Measurements from ENCODE around the gene GLYATL1. TPM values are rescaled to one million over a fixed set of nuclear protein-coding genes. Genes with fewer than 3 reads are reported as not detected.

GLYATL1 gene
- total RNA-seq, 2 experiments from 2014 or later: not detected

DNA sequence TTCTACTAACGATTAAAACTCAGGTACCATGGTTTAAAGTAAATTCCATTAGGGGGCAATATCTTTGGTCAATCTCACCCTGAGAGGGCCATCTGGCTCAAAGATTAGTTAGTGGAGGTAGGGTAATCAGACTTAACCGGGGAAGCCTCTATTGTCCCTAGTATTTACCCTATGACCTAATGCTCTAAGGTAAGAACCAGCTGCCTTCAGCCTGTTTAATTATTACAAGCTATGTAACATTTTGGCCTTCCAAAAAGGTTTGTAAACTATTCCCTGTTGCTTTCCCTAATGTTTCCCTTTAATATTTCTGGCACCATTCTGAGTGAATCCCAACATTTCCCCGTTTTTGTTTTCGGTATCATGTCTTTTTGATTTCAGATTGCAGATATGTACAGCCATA lies 15.1 kb upstream of the GLYATL1 start:
- no peaks in the 10 kb centered on the region for H3K36me3 ChIP-seq (ENCODE audit: insufficient read depth, low read length)
- Mint-ChIP-seq H3K9me3 (no peaks in the 10 kb centered on the region), H3K27me3 (no peaks in the 10 kb centered on the region), H3K27ac (no peak overlapping the region), H3K36me3 (ENCODE audit: low read depth) (no peaks in the 10 kb centered on the region), H3K4me1 (ENCODE audit: low read depth) (peaks cover 28% of the 10 kb centered on the region), H3K4me3 (no peak overlapping the region)
- H3K9me3 ChIP-seq (ENCODE audit: control insufficient read depth in 1 of 2, insufficient read depth in 1 of 2, low read length in 2 of 2): no peaks in the 10 kb centered on the region
- no peak overlapping the region for H3K27ac ChIP-seq (ENCODE audit: low read depth in 1 of 2, low read length in 2 of 2)
- TF ChIP-seq, protein P1, sequence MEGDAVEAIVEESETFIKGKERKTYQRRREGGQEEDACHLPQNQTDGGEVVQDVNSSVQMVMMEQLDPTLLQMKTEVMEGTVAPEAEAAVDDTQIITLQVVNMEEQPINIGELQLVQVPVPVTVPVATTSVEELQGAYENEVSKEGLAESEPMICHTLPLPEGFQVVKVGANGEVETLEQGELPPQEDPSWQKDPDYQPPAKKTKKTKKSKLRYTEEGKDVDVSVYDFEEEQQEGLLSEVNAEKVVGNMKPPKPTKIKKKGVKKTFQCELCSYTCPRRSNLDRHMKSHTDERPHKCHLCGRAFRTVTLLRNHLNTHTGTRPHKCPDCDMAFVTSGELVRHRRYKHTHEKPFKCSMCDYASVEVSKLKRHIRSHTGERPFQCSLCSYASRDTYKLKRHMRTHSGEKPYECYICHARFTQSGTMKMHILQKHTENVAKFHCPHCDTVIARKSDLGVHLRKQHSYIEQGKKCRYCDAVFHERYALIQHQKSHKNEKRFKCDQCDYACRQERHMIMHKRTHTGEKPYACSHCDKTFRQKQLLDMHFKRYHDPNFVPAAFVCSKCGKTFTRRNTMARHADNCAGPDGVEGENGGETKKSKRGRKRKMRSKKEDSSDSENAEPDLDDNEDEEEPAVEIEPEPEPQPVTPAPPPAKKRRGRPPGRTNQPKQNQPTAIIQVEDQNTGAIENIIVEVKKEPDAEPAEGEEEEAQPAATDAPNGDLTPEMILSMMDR (IDR thresholded peaks at IDR 0.05): no peak
- ChIA-PET CTCF (no interaction called here), POLR2A (interaction anchor here (0.6 kb wide), 1 partner anchor 92 kb away, joined by 3 read pairs; no protein-coding TSS in a partner anchor)
- H3K27me3 ChIP-seq (ENCODE audit: control insufficient read depth in 1 of 2, insufficient read depth in 2 of 2, low read length in 2 of 2): peaks cover 0 to 4% of the 10 kb centered on the region in 2 experiments
- DNase-seq: no peak
- H3K4me1 ChIP-seq (ENCODE audit: insufficient read depth, low read length): peaks cover 10% of the 10 kb centered on the region
- no peak overlapping the region for H3K4me3 ChIP-seq (ENCODE audit: low read length)
- no peak for ATAC-seq (ENCODE audit: poor library complexity)
- intact Hi-C loops (cut with DNase I, micrococcal nuclease): loop anchor here in 1 of 2 experiments (10.0 kb wide), 1 partner anchor 269 kb away; no protein-coding TSS in a partner anchor

DNA sequence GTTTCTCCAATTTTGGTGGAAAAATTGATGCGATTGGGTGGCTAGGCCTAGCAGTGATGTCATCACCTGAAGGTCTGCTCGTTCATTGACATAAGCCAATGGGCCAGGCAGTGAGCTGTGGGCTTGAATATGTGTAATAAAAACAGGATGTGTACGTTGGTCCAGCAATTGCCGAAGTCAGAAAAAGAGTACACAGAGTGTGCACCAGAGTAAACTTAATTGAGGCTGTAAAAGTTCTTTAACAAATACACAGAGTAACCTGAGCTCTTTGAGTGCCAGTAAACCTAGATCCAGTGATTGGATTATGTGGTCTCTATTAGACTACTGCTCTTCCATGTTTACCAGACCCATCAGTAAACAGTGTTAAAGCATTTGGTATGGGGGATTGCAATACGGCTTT lies 13.0 kb upstream of the GLYATL1 start:
- Mint-ChIP-seq H3K9me3 (no peaks in the 10 kb centered on the region), H3K4me1 (ENCODE audit: low read depth) (peaks cover 28% of the 10 kb centered on the region), H3K36me3 (ENCODE audit: low read depth) (no peaks in the 10 kb centered on the region), H3K27me3 (no peaks in the 10 kb centered on the region), H3K4me3 (no peak overlapping the region), H3K27ac (no peak overlapping the region)
- peaks cover 10% of the 10 kb centered on the region for H3K4me1 ChIP-seq (ENCODE audit: insufficient read depth, low read length)
- no peak overlapping the region for H3K27ac ChIP-seq (ENCODE audit: low read depth in 1 of 2, low read length in 2 of 2)
- ChIA-PET CTCF (no interaction called here), POLR2A (no interaction called here)
- H3K9me3 ChIP-seq (ENCODE audit: control insufficient read depth in 1 of 2, insufficient read depth in 1 of 2, low read length in 2 of 2): no peaks in the 10 kb centered on the region
- intact Hi-C loops (cut with DNase I, micrococcal nuclease): loop anchor here in 1 of 2 experiments (10.0 kb wide), 1 partner anchor 271 kb away; no protein-coding TSS in a partner anchor
- H3K36me3 ChIP-seq (ENCODE audit: insufficient read depth, low read length): no peaks in the 10 kb centered on the region
- ATAC-seq (ENCODE audit: poor library complexity) (no peak), DNase-seq (no peak)
- H3K4me3 ChIP-seq (ENCODE audit: low read length): no peak overlapping the region
- TF ChIP-seq, protein P1 (IDR thresholded peaks at IDR 0.05): no peak
- H3K27me3 ChIP-seq (ENCODE audit: control insufficient read depth in 1 of 2, insufficient read depth in 2 of 2, low read length in 2 of 2): peaks cover 0 to 4% of the 10 kb centered on the region in 2 experiments

DNA sequence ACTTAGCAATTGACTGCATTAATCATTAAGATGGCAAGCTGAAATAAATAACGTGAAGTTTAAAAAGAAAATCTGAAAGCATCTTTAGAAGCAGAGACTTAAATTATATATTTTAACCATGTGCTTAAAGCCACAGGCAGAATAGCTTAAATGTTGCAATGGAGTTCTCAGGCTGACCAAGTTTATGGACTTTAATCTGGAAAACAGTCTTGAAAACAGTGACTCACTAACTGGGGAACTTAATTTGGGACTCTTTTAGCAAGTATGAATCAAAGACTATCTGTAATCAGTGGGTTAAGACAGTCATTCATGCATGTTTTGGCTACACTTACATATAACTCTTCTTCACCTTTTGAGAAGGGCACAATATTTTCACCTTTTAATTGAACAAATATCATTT lies 12.6 kb upstream of the GLYATL1 start:
- no peak overlapping the region for H3K27ac Mint-ChIP-seq
- Histone ChIP-seq H3K27ac (ENCODE audit: low read depth in 1 of 2, low read length in 2 of 2) (no peak overlapping the region), H3K27me3 (ENCODE audit: control insufficient read depth in 1 of 2, insufficient read depth in 2 of 2, low read length in 2 of 2) (peaks cover 0 to 4% of the 10 kb centered on the region in 2 experiments), H3K4me1 (ENCODE audit: insufficient read depth, low read length) (peaks cover 10% of the 10 kb centered on the region), H3K36me3 (ENCODE audit: insufficient read depth, low read length) (no peaks in the 10 kb centered on the region), H3K9me3 (ENCODE audit: control insufficient read depth in 1 of 2, insufficient read depth in 1 of 2, low read length in 2 of 2) (no peaks in the 10 kb centered on the region), H3K4me3 (ENCODE audit: low read length) (no peak overlapping the region)
- H3K4me1 Mint-ChIP-seq (ENCODE audit: low read depth): peaks cover 28% of the 10 kb centered on the region
- TF ChIP-seq, protein P1 (IDR thresholded peaks at IDR 0.05): no peak
- ATAC-seq (ENCODE audit: poor library complexity): no peak
- H3K27me3 Mint-ChIP-seq: no peaks in the 10 kb centered on the region
- no peak for DNase-seq
- no peaks in the 10 kb centered on the region for H3K9me3 Mint-ChIP-seq
- intact Hi-C loops (cut with DNase I, micrococcal nuclease): loop anchor here in 1 of 2 experiments (10.0 kb wide), 1 partner anchor 272 kb away; no protein-coding TSS in a partner anchor
- H3K4me3 Mint-ChIP-seq: no peak overlapping the region
- no peaks in the 10 kb centered on the region for H3K36me3 Mint-ChIP-seq (ENCODE audit: low read depth)
- ChIA-PET POLR2A (no interaction called here), CTCF (no interaction called here)

Measured in CD4-positive, alpha-beta T cell (primary cell).